ENCODE data around the gene COL4A4. TPM values are rescaled to one million over a fixed set of nuclear protein-coding genes. Genes with fewer than 3 reads are reported as not detected.

COL4A4 gene
- total RNA-seq, 2 donors from 2014 or later = 3.0 to 6.1 TPM

DNA sequence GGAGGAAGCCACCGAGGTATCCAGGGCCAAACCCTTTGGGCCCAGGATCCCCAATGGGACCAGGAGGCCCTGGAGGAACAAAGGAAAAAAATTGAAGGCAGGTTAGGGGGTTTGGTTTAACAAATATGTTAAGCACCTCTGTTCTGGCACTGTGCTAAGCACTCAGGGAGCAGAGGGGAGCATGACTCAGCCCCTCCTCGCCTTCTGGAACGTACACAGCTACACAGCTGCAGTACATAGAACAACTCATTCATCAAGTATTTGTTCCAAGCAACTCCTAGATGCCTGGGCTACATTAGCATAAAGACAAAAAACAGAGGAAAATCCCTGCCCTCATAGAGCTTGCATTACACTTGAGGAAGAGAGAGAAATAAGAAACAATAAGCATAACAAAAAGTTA, 153.6 kb downstream of the COL4A4 start:
- Histone ChIP-seq H3K27me3 (replicated peaks; ENCODE audit: insufficient read depth) (no peaks in the 10 kb centered on the region), H3K36me3 (no peaks in the 10 kb centered on the region), H3K4me3 (no peak overlapping the region), H3K9me3 (no peaks in the 10 kb centered on the region), H3K4me1 (replicated peaks) (no peaks in the 10 kb centered on the region), H3K27ac (no peak overlapping the region)
- WGBS = 72% methylated on average over 3 of the region's 3 CpGs
- TF ChIP-seq POLR2A (IDR thresholded peaks at IDR 0.05) (no peak), CTCF (IDR thresholded peaks at IDR 0.05) (no peak), POLR2AphosphoS5 (IDR thresholded peaks at IDR 0.05) (no peak)
- intact Hi-C loops (cut with DNase I) = no loop called here
- no peak for DNase-seq (ENCODE audit: low spot score)

- H3K4me1 ChIP-seq (replicated peaks) = no peaks in the 10 kb centered on the region
- no peak for TF ChIP-seq POLR2A (IDR thresholded peaks at IDR 0.05)
- TF ChIP-seq CTCF (IDR thresholded peaks at IDR 0.05) = no peak
- no peak for TF ChIP-seq POLR2AphosphoS5 (IDR thresholded peaks at IDR 0.05)
- DNase-seq (ENCODE audit: low spot score) = no peak
- no peak overlapping the region for H3K27ac ChIP-seq
- no peaks in the 10 kb centered on the region for H3K36me3 ChIP-seq
- H3K27me3 ChIP-seq (replicated peaks; ENCODE audit: insufficient read depth) = no peaks in the 10 kb centered on the region
- no peak overlapping the region for H3K4me3 ChIP-seq
- no peaks in the 10 kb centered on the region for H3K9me3 ChIP-seq
- intact Hi-C loops (cut with DNase I) = no loop called here
- WGBS = 93% methylated on average over 17 of the region's 17 CpGs
These were observed 156.1 kb downstream of the COL4A4 start for GRCh38 chr2:227007940-227008339.

DNA sequence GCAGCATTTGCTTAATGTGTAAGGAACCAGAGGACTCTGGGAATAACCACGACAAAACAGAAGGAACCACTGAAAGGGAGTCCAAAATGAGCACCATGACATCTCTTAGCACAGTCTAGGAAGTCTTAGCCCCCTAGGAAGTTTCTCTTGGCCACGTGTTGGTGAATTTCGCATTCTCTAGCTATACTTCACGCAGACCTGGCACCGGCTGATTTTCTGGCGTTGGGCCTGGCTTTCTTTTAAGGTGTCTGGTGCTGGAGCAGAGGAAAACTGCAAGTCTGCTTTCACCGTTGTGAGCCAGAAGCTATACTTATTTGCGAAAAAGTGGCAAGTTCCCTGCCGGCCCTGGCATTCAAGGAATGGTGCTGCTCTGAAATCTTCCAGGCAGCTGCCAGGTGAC, 156.9 kb downstream of the COL4A4 start:
- intact Hi-C loops (cut with DNase I) = no loop called here
- DNase-seq (ENCODE audit: low spot score) = no peak
- Histone ChIP-seq H3K9me3 (no peaks in the 10 kb centered on the region), H3K4me1 (replicated peaks) (no peaks in the 10 kb centered on the region), H3K4me3 (no peak overlapping the region), H3K27me3 (replicated peaks; ENCODE audit: insufficient read depth) (no peaks in the 10 kb centered on the region), H3K36me3 (no peaks in the 10 kb centered on the region), H3K27ac (no peak overlapping the region)
- TF ChIP-seq POLR2A (IDR thresholded peaks at IDR 0.05) (no peak), CTCF (IDR thresholded peaks at IDR 0.05) (no peak), POLR2AphosphoS5 (IDR thresholded peaks at IDR 0.05) (no peak)
- WGBS = 84% methylated on average over 9 of the region's 9 CpGs

DNA sequence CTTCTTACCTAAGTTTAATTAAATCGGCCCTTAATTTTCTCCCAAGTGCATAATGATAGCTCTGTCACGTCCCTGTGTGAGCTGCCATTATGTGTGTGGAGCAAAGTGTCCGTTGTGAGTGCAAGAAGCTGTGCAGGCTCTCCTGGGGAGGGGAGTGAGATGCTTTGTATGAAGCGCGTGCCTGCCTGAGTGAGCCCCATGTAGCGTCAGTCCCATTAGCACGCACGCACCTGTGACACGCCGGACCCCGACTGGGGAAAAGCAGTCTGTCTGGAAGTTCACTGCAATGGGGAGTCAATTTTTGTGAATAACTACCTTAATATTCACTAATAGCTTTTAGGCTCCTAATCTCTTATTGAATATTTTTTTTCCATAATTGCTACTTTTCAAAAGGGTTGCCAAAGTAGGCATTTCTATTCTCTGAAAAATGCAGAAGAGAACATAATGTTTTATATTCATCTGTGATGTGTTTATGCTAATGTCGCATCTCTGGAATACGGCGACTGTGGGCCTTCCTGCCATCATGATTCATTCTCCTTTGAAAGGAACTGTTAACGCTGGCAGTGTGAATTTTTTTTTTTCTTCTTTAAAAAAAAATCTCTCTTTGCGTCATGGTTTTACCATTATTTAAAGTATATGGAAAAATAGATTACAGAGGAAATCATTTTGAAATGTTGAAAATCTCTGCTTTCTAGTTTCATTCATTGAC, 157.7 kb downstream of the COL4A4 start:
- no peaks in the 10 kb centered on the region for H3K27me3 ChIP-seq (replicated peaks; ENCODE audit: insufficient read depth)
- no peaks in the 10 kb centered on the region for H3K36me3 ChIP-seq
- no peak overlapping the region for H3K27ac ChIP-seq
- 87% methylated on average over 16 of the region's 16 CpGs for WGBS
- no peaks in the 10 kb centered on the region for H3K9me3 ChIP-seq
- H3K4me1 ChIP-seq (replicated peaks) = no peaks in the 10 kb centered on the region
- TF ChIP-seq POLR2A (IDR thresholded peaks at IDR 0.05) (no peak), POLR2AphosphoS5 (IDR thresholded peaks at IDR 0.05) (no peak), CTCF (IDR thresholded peaks at IDR 0.05) (no peak)
- no peak for DNase-seq (ENCODE audit: low spot score)
- no peak overlapping the region for H3K4me3 ChIP-seq
- intact Hi-C loops (cut with DNase I) = no loop called here

DNA sequence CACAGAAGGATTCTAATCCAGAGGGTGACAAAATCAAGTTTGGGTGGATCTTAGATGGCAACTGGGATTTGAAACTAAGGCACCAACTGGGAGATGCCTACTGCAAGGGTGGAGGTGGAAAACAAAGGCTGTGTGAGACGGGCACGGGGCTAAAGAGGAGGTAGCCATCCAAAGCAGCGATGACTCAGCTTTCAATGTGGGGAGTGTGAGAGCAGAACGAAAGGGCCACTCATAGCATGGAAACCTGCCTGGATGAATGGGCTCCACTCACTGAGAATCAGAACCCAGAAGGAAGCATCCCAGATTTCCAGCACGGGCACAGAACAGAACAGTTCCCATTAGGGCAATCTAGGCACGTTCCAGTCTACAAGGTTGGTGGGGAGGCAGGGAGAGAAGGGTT, 159.5 kb downstream of the COL4A4 start:
- Histone ChIP-seq H3K27ac (no peak overlapping the region), H3K36me3 (no peaks in the 10 kb centered on the region), H3K27me3 (replicated peaks; ENCODE audit: insufficient read depth) (no peaks in the 10 kb centered on the region), H3K9me3 (no peaks in the 10 kb centered on the region), H3K4me3 (no peak overlapping the region), H3K4me1 (replicated peaks) (no peaks in the 10 kb centered on the region)
- intact Hi-C loops (cut with DNase I) = no loop called here
- 89% methylated on average over 6 of the region's 6 CpGs for WGBS
- TF ChIP-seq POLR2AphosphoS5 (IDR thresholded peaks at IDR 0.05) (no peak), POLR2A (IDR thresholded peaks at IDR 0.05) (no peak), CTCF (IDR thresholded peaks at IDR 0.05) (no peak)
- DNase-seq (ENCODE audit: low spot score) = no peak

All from prostate gland (tissue), 2 donors.